ENCODE results near the gene DMPK. TPM values are rescaled to one million over a fixed set of nuclear protein-coding genes. Genes with fewer than 3 reads are reported as not detected.
A peak's percentile ranks its signal among the peaks of the same experiment; 100 is the strongest.

Gene DMPK
- total and polyA plus RNA-seq, 2 experiments from 2014 or later = 9.8 to 24.0 TPM

GRCh38 chr19:45820413-45821102, 38.3 kb upstream of the DMPK start:
- H3K4me1 ChIP-seq (ENCODE audit: insufficient read depth) = peaks cover 27% of the 10 kb centered on the region
- no peaks in the 10 kb centered on the region for H3K9me2 ChIP-seq (ENCODE audit: insufficient read depth)
- peaks cover 36% of the 10 kb centered on the region for H3K4me1 Mint-ChIP-seq
- H3K9me3 Mint-ChIP-seq = no peaks in the 10 kb centered on the region
- H4K20me1 ChIP-seq (replicated peaks; ENCODE audit: insufficient read depth) = no peaks in the 10 kb centered on the region; the same call in 1 of the 2 replicates
- no peak for TF ChIP-seq STAT1 (IDR thresholded peaks at IDR 0.05; ENCODE audit: unreplicated experiment)
- no peak for TF ChIP-seq EZH2phosphoT487 (IDR thresholded peaks at IDR 0.05; ENCODE audit: unreplicated experiment)
- TF ChIP-seq, protein P1, sequence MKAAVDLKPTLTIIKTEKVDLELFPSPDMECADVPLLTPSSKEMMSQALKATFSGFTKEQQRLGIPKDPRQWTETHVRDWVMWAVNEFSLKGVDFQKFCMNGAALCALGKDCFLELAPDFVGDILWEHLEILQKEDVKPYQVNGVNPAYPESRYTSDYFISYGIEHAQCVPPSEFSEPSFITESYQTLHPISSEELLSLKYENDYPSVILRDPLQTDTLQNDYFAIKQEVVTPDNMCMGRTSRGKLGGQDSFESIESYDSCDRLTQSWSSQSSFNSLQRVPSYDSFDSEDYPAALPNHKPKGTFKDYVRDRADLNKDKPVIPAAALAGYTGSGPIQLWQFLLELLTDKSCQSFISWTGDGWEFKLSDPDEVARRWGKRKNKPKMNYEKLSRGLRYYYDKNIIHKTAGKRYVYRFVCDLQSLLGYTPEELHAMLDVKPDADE (IDR thresholded peaks at IDR 0.05) = no peak
- TF ChIP-seq, protein P2, sequence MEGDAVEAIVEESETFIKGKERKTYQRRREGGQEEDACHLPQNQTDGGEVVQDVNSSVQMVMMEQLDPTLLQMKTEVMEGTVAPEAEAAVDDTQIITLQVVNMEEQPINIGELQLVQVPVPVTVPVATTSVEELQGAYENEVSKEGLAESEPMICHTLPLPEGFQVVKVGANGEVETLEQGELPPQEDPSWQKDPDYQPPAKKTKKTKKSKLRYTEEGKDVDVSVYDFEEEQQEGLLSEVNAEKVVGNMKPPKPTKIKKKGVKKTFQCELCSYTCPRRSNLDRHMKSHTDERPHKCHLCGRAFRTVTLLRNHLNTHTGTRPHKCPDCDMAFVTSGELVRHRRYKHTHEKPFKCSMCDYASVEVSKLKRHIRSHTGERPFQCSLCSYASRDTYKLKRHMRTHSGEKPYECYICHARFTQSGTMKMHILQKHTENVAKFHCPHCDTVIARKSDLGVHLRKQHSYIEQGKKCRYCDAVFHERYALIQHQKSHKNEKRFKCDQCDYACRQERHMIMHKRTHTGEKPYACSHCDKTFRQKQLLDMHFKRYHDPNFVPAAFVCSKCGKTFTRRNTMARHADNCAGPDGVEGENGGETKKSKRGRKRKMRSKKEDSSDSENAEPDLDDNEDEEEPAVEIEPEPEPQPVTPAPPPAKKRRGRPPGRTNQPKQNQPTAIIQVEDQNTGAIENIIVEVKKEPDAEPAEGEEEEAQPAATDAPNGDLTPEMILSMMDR (conservative IDR thresholded peaks at IDR 0.05; ENCODE audit: low read depth in 2 of 2) = peak; percentile 19 to 31; a peak in 2 of 4 replicates
- no peak for TF ChIP-seq CREB1 (CRISPR knock-in tag; IDR thresholded peaks at IDR 0.05; ENCODE audit: low read depth)
- no peak for TF ChIP-seq ZNF114 (CRISPR knock-in tag; IDR thresholded peaks at IDR 0.05)
- no peak for TF ChIP-seq NANOG (IDR thresholded peaks at IDR 0.05; ENCODE audit: borderline replicate concordance)
- TF ChIP-seq ZNF331 (CRISPR knock-in tag; IDR thresholded peaks at IDR 0.05; ENCODE audit: low read depth) = no peak
- H3K36me3 Mint-ChIP-seq (ENCODE audit: low read depth) = peaks cover 47% of the 10 kb centered on the region
- H3K27ac Mint-ChIP-seq = no peak overlapping the region
- no peak overlapping the region for H3K4me3 Mint-ChIP-seq
- no peak overlapping the region for H3K4me3 ChIP-seq
- no peaks in the 10 kb centered on the region for H3K27me3 ChIP-seq (ENCODE audit: insufficient read depth)
- no peak overlapping the region for H2AFZ ChIP-seq
- no peak for ATAC-seq
- no peak overlapping the region for H3K27ac ChIP-seq (ENCODE audit: low read depth)
- H3K27me3 Mint-ChIP-seq (ENCODE audit: insufficient read depth, low read depth, poor library complexity) = peaks cover 24% of the 10 kb centered on the region
- no peak overlapping the region for H3K4me2 ChIP-seq
- no peaks in the 10 kb centered on the region; the same call in 1 of the 2 replicates for H3K36me3 ChIP-seq (ENCODE audit: insufficient read depth)
- no peaks in the 10 kb centered on the region for H3K79me2 ChIP-seq (replicated peaks; ENCODE audit: insufficient read depth)
- no peak for DNase-seq (ENCODE audit: low spot score)
- H3F3A ChIP-seq (replicated peaks; ENCODE audit: low read depth) = peaks cover 30% of the 10 kb centered on the region; the same call in 1 of the 2 replicates

DNA sequence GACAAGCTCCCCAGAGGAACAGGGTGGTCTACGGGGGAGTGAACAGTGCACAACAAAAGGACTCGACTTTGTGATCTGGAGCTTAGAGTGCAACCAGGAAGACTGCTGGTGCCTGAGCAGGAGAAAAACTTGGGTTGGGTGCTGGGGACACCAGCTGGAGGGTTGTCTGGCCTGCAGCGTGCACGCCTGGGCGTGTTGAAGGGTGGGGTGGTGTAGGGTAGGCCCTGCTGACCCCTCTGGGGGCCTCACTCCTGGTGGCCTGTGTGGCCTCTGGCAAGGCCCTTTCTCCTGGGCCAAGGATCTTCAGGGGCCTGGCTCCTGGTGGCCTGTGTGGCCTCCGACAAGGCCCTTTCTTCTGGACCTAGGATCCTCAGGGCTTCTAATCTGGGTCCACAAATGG, 37.5 kb upstream of the DMPK start:
- H3K36me3 Mint-ChIP-seq (ENCODE audit: low read depth) = peaks cover 45% of the 10 kb centered on the region
- peaks cover 28% of the 10 kb centered on the region for H3K4me1 ChIP-seq (ENCODE audit: insufficient read depth)
- no peak overlapping the region; the same call in 1 of the 2 replicates for H3K27ac ChIP-seq (ENCODE audit: low read depth)
- no peak overlapping the region for H3K4me3 Mint-ChIP-seq
- DNase-seq (ENCODE audit: low spot score) (no peak), ATAC-seq (no peak)
- H3K36me3 ChIP-seq (ENCODE audit: insufficient read depth) = no peaks in the 10 kb centered on the region; the same call in 1 of the 2 replicates
- no peak overlapping the region for H3K27ac Mint-ChIP-seq
- H3K4me2 ChIP-seq = no peak overlapping the region
- no peak overlapping the region for H3K4me3 ChIP-seq
- no peaks in the 10 kb centered on the region for H3K79me2 ChIP-seq (replicated peaks; ENCODE audit: insufficient read depth)
- no peaks in the 10 kb centered on the region; the same call in 1 of the 2 replicates for H4K20me1 ChIP-seq (replicated peaks; ENCODE audit: insufficient read depth)
- no peaks in the 10 kb centered on the region for H3K9me2 ChIP-seq (ENCODE audit: insufficient read depth)
- no peak overlapping the region for H2AFZ ChIP-seq
- no peaks in the 10 kb centered on the region for H3K9me3 Mint-ChIP-seq
- no peaks in the 10 kb centered on the region for H3K27me3 ChIP-seq (ENCODE audit: insufficient read depth)
- peaks cover 20% of the 10 kb centered on the region for H3K27me3 Mint-ChIP-seq (ENCODE audit: insufficient read depth, low read depth, poor library complexity)
- peaks cover 36% of the 10 kb centered on the region for H3K4me1 Mint-ChIP-seq
- H3F3A ChIP-seq (replicated peaks; ENCODE audit: low read depth) = peaks cover 35% of the 10 kb centered on the region; the same call in 1 of the 2 replicates
- no peak for TF ChIP-seq NANOG (IDR thresholded peaks at IDR 0.05; ENCODE audit: borderline replicate concordance)
- no peak for TF ChIP-seq EZH2phosphoT487 (IDR thresholded peaks at IDR 0.05; ENCODE audit: unreplicated experiment)
- no peak for TF ChIP-seq EZH2 (IDR thresholded peaks at IDR 0.05; ENCODE audit: low read depth, unreplicated experiment)
- TF ChIP-seq, protein P3, sequence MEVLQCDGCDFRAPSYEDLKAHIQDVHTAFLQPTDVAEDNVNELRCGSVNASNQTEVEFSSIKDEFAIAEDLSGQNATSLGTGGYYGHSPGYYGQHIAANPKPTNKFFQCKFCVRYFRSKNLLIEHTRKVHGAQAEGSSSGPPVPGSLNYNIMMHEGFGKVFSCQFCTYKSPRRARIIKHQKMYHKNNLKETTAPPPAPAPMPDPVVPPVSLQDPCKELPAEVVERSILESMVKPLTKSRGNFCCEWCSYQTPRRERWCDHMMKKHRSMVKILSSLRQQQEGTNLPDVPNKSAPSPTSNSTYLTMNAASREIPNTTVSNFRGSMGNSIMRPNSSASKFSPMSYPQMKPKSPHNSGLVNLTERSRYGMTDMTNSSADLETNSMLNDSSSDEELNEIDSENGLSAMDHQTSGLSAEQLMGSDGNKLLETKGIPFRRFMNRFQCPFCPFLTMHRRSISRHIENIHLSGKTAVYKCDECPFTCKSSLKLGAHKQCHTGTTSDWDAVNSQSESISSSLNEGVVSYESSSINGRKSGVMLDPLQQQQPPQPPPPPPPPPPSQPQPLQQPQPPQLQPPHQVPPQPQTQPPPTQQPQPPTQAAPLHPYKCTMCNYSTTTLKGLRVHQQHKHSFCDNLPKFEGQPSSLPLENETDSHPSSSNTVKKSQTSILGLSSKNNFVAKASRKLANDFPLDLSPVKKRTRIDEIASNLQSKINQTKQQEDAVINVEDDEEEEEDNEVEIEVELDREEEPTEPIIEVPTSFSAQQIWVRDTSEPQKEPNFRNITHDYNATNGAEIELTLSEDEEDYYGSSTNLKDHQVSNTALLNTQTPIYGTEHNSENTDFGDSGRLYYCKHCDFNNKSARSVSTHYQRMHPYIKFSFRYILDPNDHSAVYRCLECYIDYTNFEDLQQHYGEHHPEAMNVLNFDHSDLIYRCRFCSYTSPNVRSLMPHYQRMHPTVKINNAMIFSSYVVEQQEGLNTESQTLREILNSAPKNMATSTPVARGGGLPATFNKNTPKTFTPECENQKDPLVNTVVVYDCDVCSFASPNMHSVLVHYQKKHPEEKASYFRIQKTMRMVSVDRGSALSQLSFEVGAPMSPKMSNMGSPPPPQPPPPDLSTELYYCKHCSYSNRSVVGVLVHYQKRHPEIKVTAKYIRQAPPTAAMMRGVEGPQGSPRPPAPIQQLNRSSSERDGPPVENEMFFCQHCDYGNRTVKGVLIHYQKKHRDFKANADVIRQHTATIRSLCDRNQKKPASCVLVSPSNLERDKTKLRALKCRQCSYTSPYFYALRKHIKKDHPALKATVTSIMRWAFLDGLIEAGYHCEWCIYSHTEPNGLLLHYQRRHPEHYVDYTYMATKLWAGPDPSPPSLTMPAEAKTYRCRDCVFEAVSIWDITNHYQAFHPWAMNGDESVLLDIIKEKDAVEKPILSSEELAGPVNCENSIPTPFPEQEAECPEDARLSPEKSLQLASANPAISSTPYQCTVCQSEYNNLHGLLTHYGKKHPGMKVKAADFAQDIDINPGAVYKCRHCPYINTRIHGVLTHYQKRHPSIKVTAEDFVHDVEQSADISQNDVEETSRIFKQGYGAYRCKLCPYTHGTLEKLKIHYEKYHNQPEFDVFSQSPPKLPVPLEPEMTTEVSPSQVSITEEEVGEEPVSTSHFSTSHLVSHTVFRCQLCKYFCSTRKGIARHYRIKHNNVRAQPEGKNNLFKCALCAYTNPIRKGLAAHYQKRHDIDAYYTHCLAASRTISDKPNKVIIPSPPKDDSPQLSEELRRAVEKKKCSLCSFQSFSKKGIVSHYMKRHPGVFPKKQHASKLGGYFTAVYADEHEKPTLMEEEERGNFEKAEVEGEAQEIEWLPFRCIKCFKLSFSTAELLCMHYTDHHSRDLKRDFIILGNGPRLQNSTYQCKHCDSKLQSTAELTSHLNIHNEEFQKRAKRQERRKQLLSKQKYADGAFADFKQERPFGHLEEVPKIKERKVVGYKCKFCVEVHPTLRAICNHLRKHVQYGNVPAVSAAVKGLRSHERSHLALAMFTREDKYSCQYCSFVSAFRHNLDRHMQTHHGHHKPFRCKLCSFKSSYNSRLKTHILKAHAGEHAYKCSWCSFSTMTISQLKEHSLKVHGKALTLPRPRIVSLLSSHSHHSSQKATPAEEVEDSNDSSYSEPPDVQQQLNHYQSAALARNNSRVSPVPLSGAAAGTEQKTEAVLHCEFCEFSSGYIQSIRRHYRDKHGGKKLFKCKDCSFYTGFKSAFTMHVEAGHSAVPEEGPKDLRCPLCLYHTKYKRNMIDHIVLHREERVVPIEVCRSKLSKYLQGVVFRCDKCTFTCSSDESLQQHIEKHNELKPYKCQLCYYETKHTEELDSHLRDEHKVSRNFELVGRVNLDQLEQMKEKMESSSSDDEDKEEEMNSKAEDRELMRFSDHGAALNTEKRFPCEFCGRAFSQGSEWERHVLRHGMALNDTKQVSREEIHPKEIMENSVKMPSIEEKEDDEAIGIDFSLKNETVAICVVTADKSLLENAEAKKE (CRISPR knock-in tag; IDR thresholded peaks at IDR 0.05) = no peak
- no peak for TF ChIP-seq CREB1 (CRISPR knock-in tag; IDR thresholded peaks at IDR 0.05; ENCODE audit: low read depth)
- TF ChIP-seq ZNF331 (CRISPR knock-in tag; IDR thresholded peaks at IDR 0.05; ENCODE audit: low read depth) = no peak
- TF ChIP-seq JUNB (IDR thresholded peaks at IDR 0.05; ENCODE audit: unreplicated experiment) = no peak

Data from GM23338 (cell line).